IPS-18c (cell line): ENCODE measurements around the gene POMT2.
A peak's percentile ranks its signal among the peaks of the same experiment; 100 is the strongest.
"Not testable (repeated sequence)": the region's sequence is repeated elsewhere in the genome, so short reads cannot be mapped to it uniquely, and the experiment has no call there.

Source experiments
- H3K4me3 ChIP-seq: 2 replicates; pipeline ENCODE4 v1.7.0; 2013; ENCODE audit warnings: low read depth, mild to moderate bottlenecking, low read length, moderate library complexity; ENCODE audit not compliant: insufficient read depth
- H3K9me3 ChIP-seq: one replicate; pipeline ENCODE4 v1.6.1; 2013; ENCODE audit warnings: mild to moderate bottlenecking, low read length, moderate library complexity; ENCODE audit not compliant: control insufficient read depth, insufficient read depth

POMT2 gene

GRCh38 chr14:77320238-77320935 lies at the start of gene POMT2:
Gene POMT2 (minus strand): TSS chr14:77320883. CDS start chr14:77320681, 202 bp downstream.
- H3K4me3 ChIP-seq: peak within 1 kb of the TSS; percentile 100
- H3K9me3 ChIP-seq: peaks cover 1% of the 10 kb centered on the region

DNA sequence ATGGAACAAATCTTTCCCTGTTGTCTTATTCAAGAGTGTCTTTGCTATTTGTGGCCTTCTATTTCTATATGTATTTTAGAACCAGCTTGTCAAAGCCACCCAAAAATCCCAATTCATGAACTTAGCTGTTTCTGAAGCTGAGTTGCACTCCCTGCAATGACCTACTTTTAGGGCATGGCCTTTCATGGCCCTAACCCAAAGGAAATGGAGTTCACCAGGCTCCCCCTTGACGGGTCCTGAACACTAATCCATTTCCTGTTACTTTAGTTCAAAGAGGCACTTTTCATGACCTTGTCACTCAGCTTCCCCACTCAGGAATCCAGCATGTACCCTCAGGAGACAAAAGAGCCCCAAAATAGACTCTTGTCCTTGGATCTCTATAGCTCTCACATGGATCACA lies 48.6 kb upstream of the POMT2 start:
- Histone ChIP-seq H3K9me3 (no peaks in the 10 kb centered on the region), H3K4me3 (no peak overlapping the region)

DNA sequence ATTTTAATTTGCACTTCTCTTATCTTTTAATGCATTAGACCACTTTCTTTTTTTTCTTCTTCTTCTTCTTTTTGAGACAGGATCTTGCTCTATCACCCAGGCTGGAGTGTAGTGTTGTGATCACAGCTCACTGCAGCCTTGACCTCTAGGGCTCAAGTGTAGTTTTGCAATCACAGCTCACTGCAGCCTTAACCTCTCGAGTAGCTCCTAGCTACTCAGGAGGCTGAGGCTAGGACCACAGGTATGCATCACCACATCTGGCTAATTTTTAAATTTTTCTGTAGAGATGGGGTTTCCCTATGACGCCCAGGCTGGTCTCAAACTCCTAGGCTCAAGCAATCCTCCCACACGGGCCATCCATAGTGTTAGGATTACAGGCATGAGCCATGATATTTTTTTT lies 43.5 kb upstream of the POMT2 start:
- no peak overlapping the region for H3K4me3 ChIP-seq

GRCh38 chr14:77359626-77360025 lies 38.9 kb upstream of the POMT2 start:
- Histone ChIP-seq H3K9me3 (no peaks in the 10 kb centered on the region), H3K4me3 (no peak overlapping the region)

More for the DNA sequence above, 43.5 kb upstream of the POMT2 start:
- H3K9me3 ChIP-seq: no peaks in the 10 kb centered on the region

GRCh38 chr14:77356899-77357298 lies 36.2 kb upstream of the POMT2 start:
- Histone ChIP-seq H3K4me3 (no peak overlapping the region), H3K9me3 (no peaks in the 10 kb centered on the region)

DNA sequence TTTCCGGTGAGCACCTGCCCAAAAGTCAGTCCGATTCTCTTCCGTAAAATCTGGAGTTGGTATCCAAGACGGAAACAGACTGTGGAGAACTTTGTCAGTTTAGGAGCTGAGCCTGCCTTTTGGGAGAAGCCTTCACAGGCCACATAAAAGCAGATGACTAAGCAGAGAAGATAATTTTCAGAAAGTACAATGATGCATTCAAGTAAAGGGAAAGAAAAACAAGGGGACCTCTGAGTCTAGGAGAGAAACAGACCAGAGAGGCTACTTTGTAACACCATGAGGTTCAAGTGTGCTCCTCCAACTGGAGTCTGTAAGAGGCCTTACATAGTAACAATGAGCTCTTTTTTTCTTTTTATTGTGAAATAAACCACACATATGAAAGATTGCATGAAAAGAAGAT lies 35.1 kb upstream of the POMT2 start:
- Histone ChIP-seq H3K4me3 (no peak overlapping the region), H3K9me3 (no peaks in the 10 kb centered on the region)

GRCh38 chr14:77353469-77354141 lies 32.9 kb upstream of the POMT2 start:
- Histone ChIP-seq H3K9me3 (no peaks in the 10 kb centered on the region), H3K4me3 (no peak overlapping the region)

DNA sequence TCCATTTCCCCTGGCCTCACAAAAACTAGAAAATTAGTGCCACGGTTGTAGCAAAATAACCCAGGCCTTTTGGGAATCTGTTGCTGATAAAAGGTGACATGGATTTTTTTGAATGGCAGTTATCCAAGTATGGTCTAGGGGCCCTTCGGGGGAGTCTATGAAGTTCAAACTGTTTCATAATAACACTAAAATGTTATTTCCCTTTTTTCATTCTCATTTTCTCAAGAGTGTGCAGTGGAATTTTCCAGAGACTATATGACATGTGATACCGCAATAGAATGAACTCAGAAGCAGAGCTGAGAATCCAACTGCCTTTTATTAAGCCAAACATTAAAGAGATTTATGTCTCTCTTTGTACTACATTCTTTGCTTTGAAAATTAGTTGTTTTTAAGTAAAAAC lies 27.1 kb upstream of the POMT2 start:
- H3K4me3 ChIP-seq: no peak overlapping the region
- no peaks in the 10 kb centered on the region for H3K9me3 ChIP-seq

- Histone ChIP-seq H3K9me3 (no peaks in the 10 kb centered on the region), H3K4me3 (no peak overlapping the region)
Measured at GRCh38 chr14:77346495-77346894, 25.8 kb upstream of the POMT2 start.

- H3K9me3 ChIP-seq: no peaks in the 10 kb centered on the region
- no peak overlapping the region for H3K4me3 ChIP-seq
Measured at GRCh38 chr14:77344377-77344996, 23.8 kb upstream of the POMT2 start.

- H3K9me3 ChIP-seq: no peaks in the 10 kb centered on the region
- H3K4me3 ChIP-seq: no peak overlapping the region
Measured at GRCh38 chr14:77343662-77344061, 23.0 kb upstream of the POMT2 start.

DNA sequence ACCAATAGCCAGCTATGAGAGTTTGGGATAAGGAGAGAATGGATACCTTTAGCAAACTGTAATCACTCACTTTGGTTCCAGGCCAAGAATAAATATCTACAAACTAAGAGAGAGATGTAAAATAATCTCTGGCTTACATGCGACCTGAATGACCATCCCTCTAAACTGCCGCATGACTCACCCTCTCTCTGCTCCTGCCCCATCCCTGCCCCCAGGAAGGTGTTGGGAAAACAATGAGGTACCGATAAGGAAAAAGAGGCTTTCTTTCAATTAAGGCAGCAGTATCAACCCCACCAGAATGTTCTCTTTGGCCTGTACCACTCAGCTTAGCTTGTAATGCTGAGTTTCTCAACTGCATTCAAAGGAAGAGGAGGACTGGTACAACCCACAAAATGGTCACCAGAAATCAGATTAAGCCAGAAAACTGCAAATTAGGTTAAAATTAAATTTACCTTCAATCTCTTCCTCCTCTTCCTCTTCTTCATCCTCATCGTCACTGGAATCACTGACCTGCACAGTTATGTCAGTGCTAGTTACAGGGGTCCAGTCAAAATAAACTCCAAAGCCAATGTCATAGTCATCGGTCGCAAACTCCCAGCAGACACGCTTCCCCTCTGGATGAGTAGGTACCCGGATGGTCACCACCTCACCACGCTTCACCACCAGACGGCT lies 22.2 kb upstream of the POMT2 start:
- H3K9me3 ChIP-seq: no peaks in the 10 kb centered on the region
- no peak overlapping the region for H3K4me3 ChIP-seq

- Histone ChIP-seq H3K9me3 (no peaks in the 10 kb centered on the region), H3K4me3 (no peak overlapping the region)
Measured at GRCh38 chr14:77340389-77340788, 19.7 kb upstream of the POMT2 start.

GRCh38 chr14:77339407-77339806 lies 18.7 kb upstream of the POMT2 start:
- H3K4me3 ChIP-seq: no peak overlapping the region

DNA sequence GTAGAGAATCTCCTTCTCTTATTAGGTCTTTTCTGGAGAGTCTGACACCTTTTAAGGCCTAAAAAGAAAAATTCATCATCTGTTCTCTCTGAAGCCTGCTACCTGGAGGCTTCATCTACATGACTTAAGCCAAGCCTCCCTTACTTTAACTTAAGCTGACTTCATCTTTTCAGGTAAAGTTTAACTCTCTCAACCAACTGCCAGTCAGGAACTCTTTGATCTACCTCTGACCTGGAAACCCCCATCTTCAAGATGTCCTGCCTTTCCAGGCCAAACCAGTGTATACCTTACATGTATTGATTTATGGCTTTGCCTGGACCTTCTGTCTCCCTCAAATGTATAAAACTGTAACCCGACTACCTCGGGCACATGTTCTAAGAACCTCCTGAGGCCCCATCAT lies 17.6 kb upstream of the POMT2 start:
- Histone ChIP-seq H3K4me3 (no peak overlapping the region), H3K9me3 (no peaks in the 10 kb centered on the region)

More at GRCh38 chr14:77339407-77339806, 18.7 kb upstream of the POMT2 start:
- H3K9me3 ChIP-seq: no peaks in the 10 kb centered on the region

- Histone ChIP-seq H3K4me3 (no peak overlapping the region), H3K9me3 (no peaks in the 10 kb centered on the region)
Measured at GRCh38 chr14:77337880-77338279, 17.2 kb upstream of the POMT2 start.

- H3K4me3 ChIP-seq, H3K9me3 ChIP-seq: not testable (repeated sequence)
Measured at GRCh38 chr14:77337255-77337654, 16.6 kb upstream of the POMT2 start.

GRCh38 chr14:77335576-77335975 lies 14.9 kb upstream of the POMT2 start:
- Histone ChIP-seq H3K4me3 (no peak overlapping the region), H3K9me3 (no peaks in the 10 kb centered on the region)
